OCI-LY3 (cell line): ENCODE results near the gene SSPN.
A peak's percentile ranks its signal among the peaks of the same experiment; 100 is the strongest.

Source experiments
- H2AFZ ChIP-seq: fragments of 200-600, 300-600 bp; shearing (Covaris generic); 2 replicates; pipeline ENCODE4 v1.6.0; 2014; ENCODE audit warnings: antibody characterized with exemption, low read depth, low read length
- H3K27ac ChIP-seq: fragments of 200-600, 300-600 bp; sonication (generic); 2 replicates; pipeline ENCODE4 v1.5.1; 2014; ENCODE audit warnings: mild to moderate bottlenecking, low read length, moderate library complexity, mixed read lengths
- H3K27me3 ChIP-seq: fragments of 200-600, 300-600 bp; sonication (generic); 2 replicates; pipeline ENCODE4 v1.6.1; 2014; ENCODE audit warnings: low read depth, low read length, mixed read lengths
- H3K36me3 ChIP-seq: fragments of 200-600, 300-600 bp; sonication (generic); replicated peaks from 2 replicates; pipeline ENCODE3; 2014; ENCODE audit warnings: low read depth, low read length, mixed read lengths
- H3K4me1 ChIP-seq: fragments of 300-600, 200-600 bp; sonication (generic); 2 replicates; pipeline ENCODE4 v1.6.1; 2014; ENCODE audit warnings: low read length, mixed read lengths
- H3K4me2 ChIP-seq: fragments of 200-600, 300-600 bp; sonication (generic); 2 replicates; pipeline ENCODE4 v1.6.1; 2014; ENCODE audit warnings: low read length, mixed read lengths
- H3K4me3 ChIP-seq: fragments of 300-600, 200-600 bp; sonication (generic); 2 replicates; pipeline ENCODE4 v1.5.1; 2014; ENCODE audit warnings: antibody characterized with exemption, mild to moderate bottlenecking, low read length, moderate library complexity
- H3K79me2 ChIP-seq: fragments of 300-600, 200-600 bp; shearing (Covaris generic); 2 replicates; pipeline ENCODE4 v1.6.1; 2014; ENCODE audit warnings: mild to moderate bottlenecking, low read length, mixed read lengths
- H3K9ac ChIP-seq: fragments of 300-600, 200-600 bp; shearing (Covaris generic); 2 replicates; pipeline ENCODE4 v1.6.0; 2014; ENCODE audit warnings: mild to moderate bottlenecking, low read length, moderate library complexity
- H3K9me3 ChIP-seq: fragments of 200-600, 300-600 bp; shearing (Covaris generic); 2 replicates; pipeline ENCODE4 v1.6.1; 2014; ENCODE audit warnings: low read length, mixed read lengths; ENCODE audit not compliant: insufficient read depth
- H4K20me1 ChIP-seq: fragments of 200-600, 300-600 bp; sonication (generic); 2 replicates; pipeline ENCODE4 v1.6.1; 2016; ENCODE audit warnings: low read length, mixed read lengths; ENCODE audit not compliant: insufficient read depth
- CTCF ChIP-seq: fragments of 200-600, 300-600 bp; sonication (generic); IDR thresholded peaks from 2 replicates; pipeline ENCODE4 v1.5.1; 2014; ENCODE audit warnings: antibody characterized with exemption, low read length, low read depth
- EZH2phosphoT487 ChIP-seq: fragments of 200-600 bp; shearing (Covaris generic); IDR thresholded peaks from 2 replicates; pipeline ENCODE4 v1.6.1; 2018; ENCODE audit warnings: antibody characterized with exemption, mixed run types, low read depth

Gene SSPN

DNA sequence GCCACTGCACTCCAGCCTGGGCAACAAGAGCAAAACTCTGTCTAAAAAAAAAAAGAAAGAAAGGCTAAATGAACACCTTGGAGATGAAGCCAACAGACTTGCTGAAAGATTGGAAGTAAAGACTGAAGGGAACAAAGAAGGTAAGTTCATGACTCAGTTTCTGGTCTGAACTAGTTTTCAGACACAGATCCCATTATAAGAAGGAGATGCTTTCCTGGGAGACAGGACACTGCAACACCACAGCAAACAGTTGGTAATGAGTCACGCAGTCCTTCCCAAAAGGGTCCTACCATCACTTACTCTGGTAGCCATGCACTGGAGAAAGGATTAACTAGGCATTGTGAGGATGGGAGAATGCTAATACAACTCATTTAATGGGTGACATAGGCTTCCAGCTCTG is 97.2 kb downstream of the SSPN start:
- Histone ChIP-seq H3K4me3 (no peak overlapping the region), H3K36me3 (no peaks in the 10 kb centered on the region), H4K20me1 (no peaks in the 10 kb centered on the region), H3K9me3 (no peaks in the 10 kb centered on the region), H3K79me2 (no peaks in the 10 kb centered on the region), H3K4me1 (peaks cover 17% of the 10 kb centered on the region), H3K9ac (no peak overlapping the region), H3K4me2 (no peak overlapping the region), H3K27me3 (peaks cover 7% of the 10 kb centered on the region), H2AFZ (no peak overlapping the region), H3K27ac (no peak overlapping the region)
- no peak for TF ChIP-seq CTCF
- no peak for TF ChIP-seq EZH2phosphoT487

DNA sequence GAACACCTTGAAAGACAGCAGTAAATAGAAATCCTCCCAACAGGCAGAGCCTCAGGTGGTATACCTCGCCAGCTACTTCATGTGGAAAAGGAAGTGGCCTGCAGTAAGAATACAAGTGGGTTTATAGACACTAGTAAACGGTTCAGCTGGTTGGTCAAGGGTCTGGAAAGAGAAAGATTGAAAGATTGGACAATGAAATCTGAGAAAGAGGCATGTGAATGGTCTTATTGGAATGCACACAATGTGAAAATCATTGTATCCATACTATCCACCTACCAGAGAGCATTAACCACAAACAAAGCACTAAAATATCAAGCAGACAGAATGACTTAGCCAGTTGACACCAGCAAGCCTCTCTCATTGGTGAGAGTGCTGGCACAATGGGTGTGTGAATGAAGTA is 98.2 kb downstream of the SSPN start:
- no peak overlapping the region for H3K9ac ChIP-seq
- peaks cover 7% of the 10 kb centered on the region for H3K27me3 ChIP-seq
- H3K27ac ChIP-seq = no peak overlapping the region
- no peak overlapping the region for H3K4me3 ChIP-seq
- no peak overlapping the region for H3K4me2 ChIP-seq
- no peaks in the 10 kb centered on the region for H3K79me2 ChIP-seq
- H4K20me1 ChIP-seq = no peaks in the 10 kb centered on the region
- no peaks in the 10 kb centered on the region for H3K36me3 ChIP-seq
- no peak overlapping the region for H2AFZ ChIP-seq
- peaks cover 27% of the 10 kb centered on the region for H3K4me1 ChIP-seq
- no peak for TF ChIP-seq CTCF
- TF ChIP-seq EZH2phosphoT487 = no peak
- H3K9me3 ChIP-seq = no peaks in the 10 kb centered on the region

GRCh38 chr12:26295001-26295400 is 99.6 kb downstream of the SSPN start:
- no peak for TF ChIP-seq EZH2phosphoT487
- Histone ChIP-seq H4K20me1 (no peaks in the 10 kb centered on the region), H3K36me3 (no peaks in the 10 kb centered on the region), H3K27ac (no peak overlapping the region), H3K4me2 (no peak overlapping the region), H3K79me2 (no peaks in the 10 kb centered on the region), H3K9me3 (no peaks in the 10 kb centered on the region), H3K4me3 (no peak overlapping the region), H3K27me3 (peaks cover 7% of the 10 kb centered on the region), H3K4me1 (peaks cover 39% of the 10 kb centered on the region), H2AFZ (no peak overlapping the region), H3K9ac (no peak overlapping the region)

DNA sequence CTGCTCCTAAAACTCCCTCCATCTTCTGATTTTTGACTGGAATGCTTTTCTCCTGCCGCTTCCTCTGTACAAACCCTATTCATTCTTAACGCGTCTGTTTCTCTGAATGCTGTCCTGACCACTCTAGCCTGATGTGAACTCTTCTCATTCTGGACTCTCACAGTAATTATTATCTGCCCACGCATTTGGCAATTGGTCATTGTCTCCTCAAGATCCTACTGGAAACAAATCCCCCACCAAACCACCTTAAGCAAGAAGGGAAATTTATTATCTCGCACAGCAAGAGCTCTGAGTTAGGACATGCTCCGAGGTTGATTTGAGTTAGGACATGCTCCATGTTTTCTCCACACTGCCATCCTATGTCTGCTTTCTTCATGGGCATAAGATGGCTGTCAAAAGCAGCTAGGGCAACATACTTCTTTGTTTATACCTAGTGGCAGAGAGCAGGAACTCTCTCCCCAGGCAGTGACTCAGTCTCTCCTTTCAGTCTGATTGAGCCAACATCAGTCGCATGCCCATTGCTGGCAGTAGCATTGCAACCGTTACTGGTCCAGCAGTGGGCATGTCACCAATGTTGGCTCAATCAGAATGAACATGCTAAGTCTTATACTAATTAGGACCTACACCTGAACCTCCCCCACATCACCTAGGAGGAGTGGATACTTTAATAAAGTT is 102.2 kb downstream of the SSPN start:
- Histone ChIP-seq H3K36me3 (no peaks in the 10 kb centered on the region), H3K9me3 (no peaks in the 10 kb centered on the region), H3K4me3 (no peak overlapping the region), H3K9ac (no peak overlapping the region), H4K20me1 (no peaks in the 10 kb centered on the region), H3K27ac (no peak overlapping the region), H3K4me1 (peaks cover 45% of the 10 kb centered on the region), H2AFZ (no peak overlapping the region), H3K27me3 (peaks cover 14% of the 10 kb centered on the region), H3K79me2 (no peaks in the 10 kb centered on the region), H3K4me2 (peak overlapping the region; percentile 73)
- TF ChIP-seq CTCF (no peak), EZH2phosphoT487 (no peak)
